Measurements from ENCODE around the gene CELSR3. TPM values are rescaled to one million over a fixed set of nuclear protein-coding genes. Genes with fewer than 3 reads are reported as not detected.

Gene CELSR3
- total RNA-seq, 2 experiments from 2014 or later, result 4.9 to 5.0 TPM

DNA sequence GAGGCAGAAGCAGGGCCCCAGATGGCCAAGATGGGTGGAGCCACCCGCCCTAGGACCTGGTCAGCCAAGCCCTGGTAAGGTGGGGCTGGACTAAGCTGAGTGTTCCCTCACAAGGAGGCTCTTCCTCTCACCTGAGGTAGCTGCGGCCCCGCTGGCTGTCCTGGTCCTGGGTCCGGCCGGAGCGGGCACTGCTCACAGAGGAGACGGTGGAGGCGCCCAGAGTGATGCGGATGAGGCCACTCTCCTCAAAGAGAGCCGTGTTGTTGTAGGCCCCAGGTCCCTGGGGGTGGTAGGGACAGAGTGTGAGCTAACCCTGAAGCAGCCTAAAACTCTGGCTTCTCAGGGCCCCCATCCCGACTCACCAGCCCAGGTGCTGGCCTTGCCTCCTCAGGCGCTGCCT, 20.1 kb downstream of the CELSR3 start:
- ChIA-PET POLR2A (no interaction called here), CTCF (no interaction called here)
- no peaks in the 10 kb centered on the region for H3K4me1 Mint-ChIP-seq (ENCODE audit: low read depth)
- Histone ChIP-seq H3K27ac (ENCODE audit: low read depth in 1 of 2, low read length in 2 of 2) (no peak overlapping the region), H3K4me3 (ENCODE audit: low read length) (no peak overlapping the region), H3K27me3 (ENCODE audit: control insufficient read depth in 1 of 2, insufficient read depth in 2 of 2, low read length in 2 of 2) (no peaks in the 10 kb centered on the region), H3K9me3 (ENCODE audit: control insufficient read depth in 1 of 2, insufficient read depth in 1 of 2, low read length in 2 of 2) (no peaks in the 10 kb centered on the region), H3K4me1 (ENCODE audit: insufficient read depth, low read length) (no peaks in the 10 kb centered on the region), H3K36me3 (ENCODE audit: insufficient read depth, low read length) (no peaks in the 10 kb centered on the region)
- H3K36me3 Mint-ChIP-seq (ENCODE audit: low read depth), result no peaks in the 10 kb centered on the region
- DNase-seq (no peak), ATAC-seq (ENCODE audit: poor library complexity) (no peak)
- no peaks in the 10 kb centered on the region for H3K27me3 Mint-ChIP-seq
- H3K4me3 Mint-ChIP-seq, result no peak overlapping the region
- H3K9me3 Mint-ChIP-seq, result no peaks in the 10 kb centered on the region
- TF ChIP-seq, protein P1, sequence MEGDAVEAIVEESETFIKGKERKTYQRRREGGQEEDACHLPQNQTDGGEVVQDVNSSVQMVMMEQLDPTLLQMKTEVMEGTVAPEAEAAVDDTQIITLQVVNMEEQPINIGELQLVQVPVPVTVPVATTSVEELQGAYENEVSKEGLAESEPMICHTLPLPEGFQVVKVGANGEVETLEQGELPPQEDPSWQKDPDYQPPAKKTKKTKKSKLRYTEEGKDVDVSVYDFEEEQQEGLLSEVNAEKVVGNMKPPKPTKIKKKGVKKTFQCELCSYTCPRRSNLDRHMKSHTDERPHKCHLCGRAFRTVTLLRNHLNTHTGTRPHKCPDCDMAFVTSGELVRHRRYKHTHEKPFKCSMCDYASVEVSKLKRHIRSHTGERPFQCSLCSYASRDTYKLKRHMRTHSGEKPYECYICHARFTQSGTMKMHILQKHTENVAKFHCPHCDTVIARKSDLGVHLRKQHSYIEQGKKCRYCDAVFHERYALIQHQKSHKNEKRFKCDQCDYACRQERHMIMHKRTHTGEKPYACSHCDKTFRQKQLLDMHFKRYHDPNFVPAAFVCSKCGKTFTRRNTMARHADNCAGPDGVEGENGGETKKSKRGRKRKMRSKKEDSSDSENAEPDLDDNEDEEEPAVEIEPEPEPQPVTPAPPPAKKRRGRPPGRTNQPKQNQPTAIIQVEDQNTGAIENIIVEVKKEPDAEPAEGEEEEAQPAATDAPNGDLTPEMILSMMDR (IDR thresholded peaks at IDR 0.05), result no peak
- intact Hi-C loops (cut with DNase I, micrococcal nuclease), result no loop called here
- H3K27ac Mint-ChIP-seq, result no peak overlapping the region

DNA sequence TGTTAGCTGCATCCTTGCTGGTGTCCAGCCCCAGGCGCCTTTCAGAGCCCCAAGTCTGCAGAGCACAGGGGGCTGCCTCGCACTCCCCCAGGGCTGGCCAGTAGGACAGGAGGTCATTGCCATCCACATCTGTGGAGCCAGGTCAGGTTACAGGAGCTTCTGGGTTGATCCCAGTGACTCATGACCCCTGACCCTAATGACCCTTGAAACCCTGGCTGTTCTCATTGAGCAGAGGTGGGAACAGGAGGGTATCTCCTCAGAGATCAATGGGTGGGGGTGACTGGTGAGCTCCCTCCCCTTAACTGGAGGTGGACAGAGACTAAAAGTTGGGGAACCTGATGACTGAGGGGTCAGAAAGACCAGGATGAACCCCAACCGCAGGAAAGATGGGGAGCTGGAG, 21.3 kb downstream of the CELSR3 start:
- no peaks in the 10 kb centered on the region for H3K9me3 Mint-ChIP-seq
- Histone ChIP-seq H3K4me3 (ENCODE audit: low read length) (no peak overlapping the region), H3K9me3 (ENCODE audit: control insufficient read depth in 1 of 2, insufficient read depth in 1 of 2, low read length in 2 of 2) (no peaks in the 10 kb centered on the region), H3K36me3 (ENCODE audit: insufficient read depth, low read length) (no peaks in the 10 kb centered on the region), H3K4me1 (ENCODE audit: insufficient read depth, low read length) (peaks cover 2% of the 10 kb centered on the region), H3K27ac (ENCODE audit: low read depth in 1 of 2, low read length in 2 of 2) (no peak overlapping the region), H3K27me3 (ENCODE audit: control insufficient read depth in 1 of 2, insufficient read depth in 2 of 2, low read length in 2 of 2) (no peaks in the 10 kb centered on the region)
- ChIA-PET POLR2A (interaction anchor here (0.5 kb wide), 1 partner anchor 1355 kb away, joined by 3 read pairs; no protein-coding TSS in a partner anchor), CTCF (no interaction called here)
- no peak for ATAC-seq (ENCODE audit: poor library complexity)
- no peak overlapping the region for H3K27ac Mint-ChIP-seq
- peaks cover 6% of the 10 kb centered on the region for H3K4me1 Mint-ChIP-seq (ENCODE audit: low read depth)
- H3K4me3 Mint-ChIP-seq, result no peak overlapping the region
- no peak for DNase-seq
- TF ChIP-seq, protein P1 (IDR thresholded peaks at IDR 0.05), result no peak
- no peaks in the 10 kb centered on the region for H3K27me3 Mint-ChIP-seq
- intact Hi-C loops (cut with DNase I, micrococcal nuclease), result no loop called here
- no peaks in the 10 kb centered on the region for H3K36me3 Mint-ChIP-seq (ENCODE audit: low read depth)

DNA sequence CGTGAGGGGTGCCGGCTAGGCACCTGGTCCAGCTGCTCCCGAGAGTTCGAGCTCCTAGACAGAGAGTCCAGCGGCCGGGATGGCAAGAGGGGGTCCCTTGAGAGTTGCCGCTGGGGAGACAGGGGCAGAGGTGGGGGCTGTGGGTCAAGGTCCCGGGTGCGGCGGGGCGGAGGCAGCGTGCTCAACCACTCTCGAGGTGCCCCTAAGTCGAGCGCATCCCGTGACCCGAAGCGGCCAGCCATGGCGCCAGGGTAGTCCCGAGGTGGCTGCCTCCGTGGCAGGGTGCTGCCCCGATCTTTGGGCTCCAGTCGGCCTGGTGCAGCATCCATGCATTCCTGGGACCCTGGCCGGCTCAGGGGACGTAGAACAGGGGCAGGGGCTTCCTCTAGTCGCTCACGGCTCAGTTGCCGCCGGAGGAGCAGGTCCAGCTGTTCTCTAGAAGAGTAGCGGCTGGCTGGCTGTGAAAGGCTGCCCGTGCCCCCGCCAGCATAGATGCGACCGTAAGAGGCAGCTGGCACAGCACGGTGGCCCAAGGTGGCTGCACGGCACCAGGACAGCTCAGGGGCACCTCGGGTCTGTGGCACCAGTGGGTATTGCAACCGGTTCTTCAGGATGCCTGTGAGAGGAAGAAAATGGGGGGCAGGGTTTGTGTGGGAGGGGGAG, 22.6 kb downstream of the CELSR3 start:
- no peaks in the 10 kb centered on the region for H3K27me3 Mint-ChIP-seq
- no peaks in the 10 kb centered on the region for H3K36me3 Mint-ChIP-seq (ENCODE audit: low read depth)
- intact Hi-C loops (cut with DNase I, micrococcal nuclease), result no loop called here
- no peaks in the 10 kb centered on the region for H3K9me3 Mint-ChIP-seq
- TF ChIP-seq, protein P1 (IDR thresholded peaks at IDR 0.05), result no peak
- peaks cover 13% of the 10 kb centered on the region for H3K4me1 ChIP-seq (ENCODE audit: insufficient read depth, low read length)
- no peaks in the 10 kb centered on the region for H3K9me3 ChIP-seq (ENCODE audit: control insufficient read depth in 1 of 2, insufficient read depth in 1 of 2, low read length in 2 of 2)
- no peak overlapping the region for H3K4me3 ChIP-seq (ENCODE audit: low read length)
- H3K27ac ChIP-seq (ENCODE audit: low read depth in 1 of 2, low read length in 2 of 2), result no peak overlapping the region
- POLR2A ChIA-PET, result no interaction called here
- H3K4me1 Mint-ChIP-seq (ENCODE audit: low read depth), result peaks cover 12% of the 10 kb centered on the region
- no peak for DNase-seq
- H3K36me3 ChIP-seq (ENCODE audit: insufficient read depth, low read length), result no peaks in the 10 kb centered on the region
- CTCF ChIA-PET, result interaction anchor here (1.7 kb wide), 1 partner anchor 46 kb away, joined by 3 read pairs; the partner anchor contains the start of gene NCKIPSD
- no peak overlapping the region for H3K4me3 Mint-ChIP-seq
- H3K27ac Mint-ChIP-seq, result no peak overlapping the region
- no peaks in the 10 kb centered on the region for H3K27me3 ChIP-seq (ENCODE audit: control insufficient read depth in 1 of 2, insufficient read depth in 2 of 2, low read length in 2 of 2)
- no peak for ATAC-seq (ENCODE audit: poor library complexity)
